Daoy (cell line): ENCODE measurements around the gene LSM14A. TPM values are rescaled to one million over a fixed set of nuclear protein-coding genes. Genes with fewer than 3 reads are reported as not detected.
"Not testable (repeated sequence)": the region's sequence is repeated elsewhere in the genome, so short reads cannot be mapped to it uniquely, and the experiment has no call there.

Source experiments
- DNase-seq: peaks from one replicate; pipeline ENCODE4 v3.0.0-alpha.2; 2015; ENCODE audit warnings: low read depth
- total RNA-seq: library from RNA; depleted of rRNA; stranded (reverse); fragments of >200 nt; shearing (Covaris generic); gene quantifications from 2 replicates; pipeline ENCODE4 v1.2.3, GENCODE V29; 2014

The LSM14A gene
- total RNA-seq, 1 experiment from 2014 or later = 35.3 TPM

DNA sequence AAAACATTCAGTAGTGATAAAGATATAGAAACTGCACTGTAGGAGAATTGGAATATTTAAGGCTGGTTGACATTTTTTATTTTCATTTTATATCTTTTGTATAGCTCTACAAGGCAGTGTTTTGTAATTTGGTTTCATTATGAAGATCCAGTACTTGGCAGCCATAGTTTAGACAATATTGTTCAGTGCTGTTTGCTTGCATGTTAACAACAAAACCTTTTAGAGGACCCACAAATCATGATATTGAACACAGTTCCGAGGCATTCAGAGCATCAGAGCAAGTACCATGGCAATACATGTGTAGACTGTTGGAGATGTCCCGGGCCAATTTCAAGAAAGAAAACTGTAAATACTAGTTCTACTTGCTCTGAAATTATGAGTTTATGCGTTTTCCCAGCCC is 56.5 kb downstream of the LSM14A start:
- DNase-seq = no peak

DNA sequence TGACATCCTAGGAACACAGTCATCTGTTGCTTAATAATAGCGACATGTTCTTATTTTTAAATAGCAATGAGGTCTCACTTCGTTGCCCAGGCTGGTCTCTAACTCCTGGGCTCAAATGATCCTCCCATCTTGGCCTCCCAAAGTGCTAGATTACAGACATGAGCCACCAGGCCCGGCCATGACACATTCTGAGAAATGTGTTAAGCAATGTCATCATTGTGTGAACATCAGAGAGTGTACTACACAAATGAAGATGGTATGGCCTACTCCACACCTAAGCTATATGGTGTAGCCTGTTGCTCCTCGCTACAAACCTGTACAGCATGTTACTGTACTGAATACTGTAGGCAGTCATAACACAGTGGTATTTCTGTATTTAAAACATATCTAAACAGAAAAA is 57.4 kb downstream of the LSM14A start:
- DNase-seq = no peak

GRCh38 chr19:34230820-34231219 is 58.5 kb downstream of the LSM14A start:
- no peak for DNase-seq

- no peak for DNase-seq
Observed at GRCh38 chr19:34231439-34231838, 59.1 kb downstream of the LSM14A start.

- DNase-seq = peak; percentile 82
Observed at GRCh38 chr19:34232566-34233481, 60.5 kb downstream of the LSM14A start.

- DNase-seq = no peak
Observed at GRCh38 chr19:34235425-34235940, 63.2 kb downstream of the LSM14A start.

DNA sequence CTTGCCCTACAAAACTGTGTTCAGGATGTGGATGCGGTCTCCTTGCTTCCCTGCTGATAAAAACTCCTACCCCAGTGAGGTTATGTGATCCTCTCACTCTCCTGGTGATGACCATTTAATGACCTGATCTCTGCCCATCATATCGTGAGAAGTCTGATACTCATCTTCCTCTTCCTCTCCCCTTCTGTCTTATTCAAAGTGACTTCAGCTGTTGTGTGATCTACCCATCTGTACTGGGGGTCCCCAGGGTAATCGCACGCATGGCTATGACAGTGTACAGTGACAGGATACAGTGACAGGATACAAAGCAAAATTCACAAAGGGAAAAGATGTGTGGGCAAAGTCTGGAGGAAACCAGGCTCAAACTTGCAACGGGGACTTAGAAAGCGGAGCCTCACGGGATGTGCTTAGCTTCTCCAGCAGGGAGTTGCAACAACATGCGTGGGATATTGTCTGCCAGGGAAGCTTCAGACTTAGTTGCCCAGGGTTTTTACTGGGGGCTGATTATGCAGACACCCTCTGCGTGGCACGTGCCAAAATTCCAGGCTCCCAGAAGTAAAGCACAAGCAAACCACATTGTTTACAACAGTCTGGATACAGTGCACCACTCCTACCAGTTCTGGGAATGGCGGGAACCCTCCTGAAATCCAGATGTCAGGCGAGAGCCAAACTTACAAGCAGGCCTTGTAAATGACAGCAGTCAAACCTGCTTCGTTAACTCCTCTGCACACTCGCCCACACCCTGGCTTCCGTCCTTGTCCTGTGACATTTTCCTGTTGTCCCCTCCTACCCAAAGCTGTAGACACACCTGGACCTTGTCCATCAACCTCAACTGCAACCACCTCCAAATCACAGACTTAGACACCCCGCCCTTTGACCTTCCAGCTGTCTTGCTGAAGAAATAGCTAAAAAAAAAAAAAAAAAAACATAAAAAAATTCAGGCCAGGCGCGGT is 64.0 kb downstream of the LSM14A start:
- DNase-seq = no peak

DNA sequence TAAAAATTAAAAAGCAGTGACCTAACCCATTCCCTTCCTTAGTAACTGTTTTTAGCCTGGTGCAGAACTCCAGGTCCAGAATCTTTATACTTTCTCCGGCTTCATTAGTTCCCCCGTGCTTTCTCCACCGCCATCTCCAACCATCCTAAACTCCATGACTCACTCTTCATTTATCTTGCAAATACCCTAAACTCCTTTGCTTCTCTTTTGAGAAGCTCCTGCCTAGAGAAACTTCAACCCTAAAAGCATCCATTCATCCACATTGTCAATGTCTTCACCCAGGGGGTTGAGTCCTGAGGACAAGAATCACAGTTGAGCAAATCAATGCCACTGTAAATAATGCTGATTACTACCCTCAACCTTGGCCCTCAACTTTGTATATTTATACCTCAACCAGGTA is 65.0 kb downstream of the LSM14A start:
- no peak for DNase-seq

DNA sequence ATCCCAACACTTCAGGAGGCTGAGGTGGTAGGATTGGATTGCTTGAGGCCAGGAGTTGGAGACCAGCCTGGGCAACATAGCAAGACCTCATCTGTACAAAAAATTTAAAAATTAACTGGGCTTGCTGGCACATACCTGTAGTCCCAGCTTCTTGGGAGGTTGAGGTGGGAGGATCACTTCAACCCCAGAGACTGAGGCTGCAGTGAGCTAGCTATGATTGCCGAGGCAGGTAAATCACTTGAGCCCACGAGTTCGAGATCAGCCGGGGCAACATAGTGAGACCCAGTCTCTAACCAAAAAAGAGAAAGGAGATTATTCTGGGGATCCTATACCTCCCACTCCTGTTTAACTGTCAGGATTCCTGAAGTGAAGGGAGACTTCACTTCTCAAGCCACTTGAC is 65.6 kb downstream of the LSM14A start:
- no peak for DNase-seq

DNA sequence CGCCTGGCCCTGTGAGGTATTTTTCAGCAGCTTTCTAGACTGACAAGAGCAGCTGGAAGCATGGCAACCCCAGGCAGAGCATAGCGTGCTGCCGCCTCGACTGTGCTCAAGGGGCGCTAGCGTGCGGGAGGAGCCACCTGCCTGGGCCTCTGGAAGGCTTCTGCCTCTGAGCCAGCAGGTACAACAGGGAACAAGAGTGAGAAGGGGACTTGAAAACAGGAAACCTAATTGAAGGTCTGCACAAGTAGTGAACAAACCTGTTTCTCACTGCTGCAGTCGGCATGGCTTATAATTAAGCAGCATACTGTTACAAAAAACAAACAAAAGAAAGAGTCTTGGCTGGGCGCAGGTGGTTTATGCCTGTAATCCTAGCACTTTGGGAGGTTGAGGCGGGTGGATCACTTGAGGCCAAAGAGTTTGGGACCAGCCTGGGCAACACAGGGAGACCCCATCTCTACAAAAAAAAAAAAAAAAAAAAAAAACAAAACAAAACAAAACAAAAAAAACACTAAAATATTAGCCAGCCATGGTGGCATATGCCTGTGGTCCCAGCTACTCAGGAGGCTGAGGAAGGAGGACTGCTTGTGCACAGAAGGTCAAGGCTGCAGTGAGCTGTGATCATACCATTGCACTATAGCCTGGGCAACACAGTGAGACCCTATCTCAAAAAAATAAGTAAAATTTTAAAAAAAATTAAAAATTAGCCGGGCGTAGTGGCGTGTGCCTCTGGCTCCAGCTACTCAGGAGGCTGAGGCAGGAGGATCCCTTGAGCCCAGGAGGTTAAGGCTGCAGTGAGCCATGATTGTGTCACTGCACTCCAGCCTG is 69.4 kb downstream of the LSM14A start:
- peak; percentile 34 for DNase-seq

GRCh38 chr19:34243138-34243875 is 71.0 kb downstream of the LSM14A start:
- DNase-seq = peak; percentile 39

DNA sequence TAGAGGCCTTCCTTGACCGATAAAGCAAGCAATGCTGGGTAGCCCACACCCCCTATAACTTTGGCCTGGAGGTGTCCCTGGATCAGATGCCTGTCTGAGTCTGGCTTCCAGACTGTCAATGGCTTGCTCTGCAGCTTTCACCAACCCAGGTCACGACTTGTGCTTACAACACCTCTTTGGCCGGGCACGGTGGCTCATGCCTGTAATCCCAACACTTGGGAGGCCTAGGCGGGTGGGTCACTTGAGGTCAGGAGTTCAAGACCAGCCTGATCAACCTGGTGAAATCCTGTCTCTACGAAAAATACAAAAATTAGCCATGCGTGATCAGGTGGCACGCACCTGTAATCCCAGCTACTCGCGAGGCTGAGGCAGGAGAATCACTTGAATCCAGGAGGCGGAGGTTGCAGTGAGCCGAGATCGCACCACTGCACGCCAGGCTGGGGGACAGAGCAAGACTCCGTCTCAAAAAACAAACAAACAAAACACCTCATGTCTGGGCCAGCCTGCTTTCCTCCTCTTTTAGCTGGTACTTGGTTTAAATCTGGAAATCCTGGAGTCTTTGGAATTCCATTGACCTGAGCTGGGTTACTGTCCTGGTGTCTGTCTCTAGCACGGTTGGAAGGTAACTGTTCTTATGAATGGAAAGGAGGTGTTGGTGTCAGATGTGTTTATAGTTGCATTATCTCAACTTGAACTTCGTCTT is 71.7 kb downstream of the LSM14A start:
- no peak for DNase-seq

DNA sequence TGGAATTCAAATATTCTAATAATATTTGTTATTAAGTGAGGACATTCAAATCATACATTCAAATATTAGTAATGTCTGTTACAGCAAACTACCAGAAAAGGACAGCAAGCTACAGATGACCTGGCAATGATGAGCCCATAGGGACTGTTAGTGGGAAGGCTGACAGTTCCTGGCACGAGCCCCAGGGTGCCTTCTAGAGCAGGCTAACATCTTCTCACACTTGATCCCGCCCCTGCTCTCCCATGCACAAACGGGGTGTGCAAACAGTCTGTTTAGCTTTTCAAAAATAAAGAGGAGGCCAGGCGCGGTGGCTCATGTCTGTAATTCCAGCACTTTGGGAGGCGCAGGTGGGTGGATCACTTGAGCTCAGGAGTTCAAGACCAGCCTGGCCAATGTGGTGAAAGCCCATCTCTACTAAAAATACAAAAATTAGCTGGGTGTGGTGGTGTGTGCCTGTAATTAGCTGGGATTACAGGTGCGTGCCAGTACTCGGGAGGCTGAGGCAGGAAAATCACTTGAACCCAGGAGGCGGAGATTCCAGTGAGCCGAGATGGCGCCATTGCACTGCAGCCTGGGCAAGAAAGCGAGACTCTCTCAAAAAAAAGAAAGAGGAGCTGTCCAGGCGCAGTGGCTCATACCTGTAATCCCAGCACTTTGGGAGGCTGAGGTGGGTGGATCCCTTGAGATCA is 72.5 kb downstream of the LSM14A start:
- no peak for DNase-seq

DNA sequence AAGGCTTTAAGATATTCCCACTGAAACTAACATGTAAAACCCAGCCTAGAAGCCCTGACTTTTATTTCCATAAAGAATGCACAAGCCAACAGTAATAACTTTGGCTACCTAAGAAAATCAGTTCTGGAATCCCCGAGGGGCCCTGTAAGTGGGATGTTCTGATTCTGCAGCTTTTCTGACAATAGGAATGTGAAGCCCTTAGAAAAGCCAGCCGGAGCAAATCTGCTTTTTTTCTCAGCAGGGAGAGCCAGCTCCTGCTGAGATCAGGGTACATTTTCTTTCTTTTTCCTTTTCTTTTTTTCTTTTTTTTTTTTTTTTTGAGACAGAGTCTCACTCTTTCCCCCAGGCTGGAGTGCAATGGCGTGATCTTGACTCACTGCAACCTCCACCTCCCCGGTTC is 74.0 kb downstream of the LSM14A start:
- DNase-seq = no peak

GRCh38 chr19:34248941-34249340 is 76.6 kb downstream of the LSM14A start:
- no peak for DNase-seq

DNA sequence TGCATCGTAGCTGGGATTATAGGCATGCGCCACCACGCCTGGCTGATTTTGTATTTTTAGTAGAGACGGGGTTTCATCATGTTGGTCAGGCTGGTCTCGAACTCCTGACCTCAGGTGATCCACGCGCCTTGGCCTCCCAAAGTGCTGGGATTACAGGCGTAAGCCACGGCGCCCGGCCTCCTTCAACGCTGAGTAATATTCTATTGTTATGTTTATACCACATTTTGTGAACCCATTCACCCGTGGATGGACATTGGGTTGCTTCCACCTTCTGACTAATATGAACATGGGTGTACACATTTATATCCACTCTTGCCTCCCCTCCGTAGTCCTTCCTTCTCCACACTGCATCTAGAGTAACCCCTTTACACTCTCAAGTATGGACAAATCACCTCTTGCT is 80.9 kb downstream of the LSM14A start:
- not testable (repeated sequence) for DNase-seq

GRCh38 chr19:34253681-34254045 is 81.4 kb downstream of the LSM14A start:
- not testable (repeated sequence) for DNase-seq

DNA sequence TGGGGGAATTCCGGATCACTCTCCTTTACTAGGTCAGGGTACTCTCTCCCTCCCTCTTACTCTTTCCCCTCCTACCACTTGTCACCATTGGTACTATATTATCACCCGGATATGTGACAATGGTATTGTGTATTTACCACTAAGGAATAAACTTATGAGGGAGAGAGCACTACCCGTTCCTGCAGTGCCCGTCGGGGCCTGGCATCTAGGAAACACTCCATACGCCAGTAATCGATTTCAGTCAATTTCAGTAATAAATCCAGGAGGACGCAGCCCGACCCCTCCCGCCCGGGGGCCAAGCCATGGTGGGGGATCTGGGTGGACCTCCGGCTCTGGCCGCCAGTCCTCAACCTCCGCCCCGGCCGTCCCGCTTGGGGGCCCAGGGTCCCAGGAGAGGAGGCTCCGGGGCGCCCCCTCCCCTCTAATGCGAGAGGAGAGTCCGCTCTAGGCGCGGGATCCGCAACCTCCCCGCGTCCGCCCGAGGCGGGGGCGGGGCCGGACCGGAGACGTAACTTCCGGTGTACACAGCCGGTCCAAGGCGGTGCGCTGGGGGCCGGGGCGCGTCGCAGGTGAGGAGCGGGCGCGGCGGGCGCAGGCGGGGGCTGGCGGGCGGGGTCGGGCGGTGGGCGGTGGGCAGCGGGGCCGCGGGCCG is 81.9 kb downstream of the LSM14A start, which contains the start of gene GARRE1:
GARRE1 (plus strand) TSS at position 509 of the 652 bp plus-strand sequence. CDS start 45,920 bp downstream, outside the sequence.
- peak; percentile 86 for DNase-seq
